ENCODE data around the gene HNRNPH2.

The HNRNPH2 gene

GRCh38 chrX:101397779-101398178 is 10.2 kb upstream of the HNRNPH2 start:
- no peak for DNase-seq (ENCODE audit: low read depth)

GRCh38 chrX:101398694-101399093 is 9.3 kb upstream of the HNRNPH2 start:
- no peak for DNase-seq (ENCODE audit: low read depth)

GRCh38 chrX:101399825-101400224 is 8.2 kb upstream of the HNRNPH2 start:
- no peak for DNase-seq (ENCODE audit: low read depth)

GRCh38 chrX:101407167-101407747 is 765 bp upstream of the HNRNPH2 start:
- DNase-seq (ENCODE audit: low read depth): no peak

GRCh38 chrX:101408532-101408841 is 465 bp downstream of the HNRNPH2 start:
- DNase-seq (ENCODE audit: low read depth): no peak

GRCh38 chrX:101409043-101409442 is 1.0 kb downstream of the HNRNPH2 start:
- no peak for DNase-seq (ENCODE audit: low read depth)

DNA sequence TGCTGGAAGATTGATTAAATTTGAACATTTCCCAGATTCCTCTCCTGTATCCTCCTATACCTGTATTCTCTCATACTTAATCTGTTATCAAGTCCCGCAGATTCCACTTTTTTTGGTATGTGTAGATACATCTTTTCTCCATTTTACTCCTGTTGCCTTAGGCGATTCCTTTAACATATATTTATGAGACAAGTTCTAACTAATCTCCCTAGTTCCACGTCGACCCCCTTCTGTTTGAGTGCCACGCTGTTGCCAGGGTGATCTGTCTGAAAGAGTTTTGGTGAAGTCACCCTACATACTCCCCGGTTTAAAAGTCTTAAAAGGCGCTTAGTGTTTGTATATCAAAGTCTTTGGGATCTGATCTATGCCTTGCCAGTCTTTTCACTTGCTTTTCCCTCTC is 2.4 kb downstream of the HNRNPH2 start:
- DNase-seq (ENCODE audit: low read depth): no peak

DNA sequence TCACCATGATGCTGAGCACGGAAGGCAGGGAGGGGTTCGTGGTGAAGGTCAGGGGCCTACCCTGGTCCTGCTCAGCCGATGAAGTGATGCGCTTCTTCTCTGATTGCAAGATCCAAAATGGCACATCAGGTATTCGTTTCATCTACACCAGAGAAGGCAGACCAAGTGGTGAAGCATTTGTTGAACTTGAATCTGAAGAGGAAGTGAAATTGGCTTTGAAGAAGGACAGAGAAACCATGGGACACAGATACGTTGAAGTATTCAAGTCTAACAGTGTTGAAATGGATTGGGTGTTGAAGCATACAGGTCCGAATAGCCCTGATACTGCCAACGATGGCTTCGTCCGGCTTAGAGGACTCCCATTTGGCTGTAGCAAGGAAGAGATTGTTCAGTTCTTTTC is 4.0 kb downstream of the HNRNPH2 start:
- DNase-seq (ENCODE audit: low read depth): no peak

- no peak for DNase-seq (ENCODE audit: low read depth)
Observed at GRCh38 chrX:101415180-101416145, 7.4 kb downstream of the HNRNPH2 start.

- DNase-seq (ENCODE audit: low read depth): no peak
Observed at GRCh38 chrX:101416691-101417090, 8.7 kb downstream of the HNRNPH2 start.

DNA sequence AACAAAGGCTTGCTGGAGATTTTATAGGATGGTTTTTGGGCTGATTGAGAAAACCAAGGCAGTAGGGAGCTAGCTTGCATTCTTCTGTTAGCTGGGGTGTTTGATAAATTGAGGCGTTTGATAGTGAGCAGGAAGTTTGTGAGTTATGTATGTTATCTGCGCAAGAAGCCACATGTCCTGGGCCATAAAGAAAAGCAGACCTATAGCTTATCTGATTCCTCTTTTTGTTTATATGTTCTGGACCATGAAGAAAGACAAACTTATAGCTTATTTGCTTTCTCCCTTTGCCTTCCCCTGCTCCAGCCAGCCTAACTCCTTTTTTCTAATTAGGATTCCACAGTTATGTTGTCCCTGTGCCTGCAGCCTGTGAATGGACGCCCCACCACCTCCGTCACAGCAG is 9.2 kb downstream of the HNRNPH2 start:
- no peak for DNase-seq (ENCODE audit: low read depth)

DNA sequence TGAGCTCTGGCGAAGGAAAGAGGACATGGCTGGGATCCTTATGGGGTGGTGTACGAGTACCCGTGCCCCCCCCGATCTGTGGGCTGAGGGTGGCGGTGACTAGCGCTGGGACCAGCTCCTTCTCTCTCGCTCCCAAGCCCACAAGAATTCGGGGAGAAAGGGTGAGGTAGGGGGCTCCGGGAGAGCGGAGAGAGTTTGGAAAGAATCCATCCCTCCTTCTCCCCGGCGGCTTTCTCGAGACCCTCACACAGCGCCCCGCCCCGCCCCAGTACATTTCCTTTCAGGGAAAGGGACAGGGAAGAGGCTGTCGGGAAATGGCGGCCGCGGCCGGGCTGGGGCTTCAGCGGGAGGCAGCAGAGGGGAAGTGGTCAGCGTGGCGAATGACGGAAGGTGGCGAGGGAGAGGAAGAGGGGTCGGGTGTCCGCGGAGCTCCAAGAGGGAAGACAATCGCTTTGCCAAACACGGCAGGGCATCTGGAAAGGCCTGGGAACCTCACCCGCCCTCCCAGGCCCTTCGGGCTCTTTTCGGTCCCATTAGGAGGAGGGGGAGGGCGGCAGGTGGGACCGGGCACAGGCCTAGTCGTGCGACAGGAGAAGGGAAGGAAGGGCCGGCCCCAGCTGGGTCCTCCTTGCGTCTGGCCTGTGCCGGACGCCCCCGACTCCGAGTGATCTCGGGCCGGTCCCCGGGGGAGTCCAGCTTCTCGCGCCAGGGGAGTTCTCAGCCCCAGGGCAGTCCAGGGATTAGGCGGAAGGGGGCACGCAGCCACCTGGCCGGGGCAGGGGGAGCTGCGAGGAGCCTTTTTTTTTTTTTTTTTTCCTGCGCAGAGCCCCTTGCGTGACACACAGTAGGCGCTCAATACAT is 10.2 kb downstream of the HNRNPH2 start:
- DNase-seq (ENCODE audit: low read depth): no peak

- DNase-seq (ENCODE audit: low read depth): no peak
Observed at GRCh38 chrX:101419489-101419888, 11.5 kb downstream of the HNRNPH2 start.

GRCh38 chrX:101427954-101428353 is 19.9 kb downstream of the HNRNPH2 start:
- DNase-seq (ENCODE audit: low read depth): no peak

- DNase-seq (ENCODE audit: low read depth): no peak
Observed at GRCh38 chrX:101429934-101430333, 21.9 kb downstream of the HNRNPH2 start.

GRCh38 chrX:101430457-101431078 is 22.5 kb downstream of the HNRNPH2 start:
- DNase-seq (ENCODE audit: low read depth): no peak

- DNase-seq (ENCODE audit: low read depth): no peak
Observed at GRCh38 chrX:101442085-101442484, 34.1 kb downstream of the HNRNPH2 start.

- no peak for DNase-seq (ENCODE audit: low read depth)
Observed at GRCh38 chrX:101449279-101449678, 41.3 kb downstream of the HNRNPH2 start.

- no peak for DNase-seq (ENCODE audit: low read depth)
Observed at GRCh38 chrX:101450085-101450484, 42.1 kb downstream of the HNRNPH2 start.

DNA sequence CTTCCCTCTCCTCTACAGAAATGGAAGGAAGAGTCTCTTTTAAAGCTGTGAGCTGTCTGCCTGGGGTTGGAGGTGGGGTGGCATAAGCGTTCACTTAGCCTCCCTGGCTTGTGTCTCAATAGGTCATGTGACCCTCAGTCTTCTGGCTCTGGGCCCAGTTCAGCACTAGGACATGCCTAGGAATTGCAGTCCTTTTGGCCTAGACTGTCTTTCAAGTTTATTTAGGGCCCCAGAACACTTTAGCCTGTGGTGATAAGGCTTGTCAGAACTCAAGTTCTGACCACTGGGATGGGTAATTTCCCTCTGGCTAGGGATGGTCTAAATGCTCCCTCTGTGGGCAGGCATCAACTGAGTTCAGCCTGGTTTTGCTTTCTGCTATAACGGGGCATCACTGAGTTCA is 42.9 kb downstream of the HNRNPH2 start:
- no peak for DNase-seq (ENCODE audit: low read depth)

DNA sequence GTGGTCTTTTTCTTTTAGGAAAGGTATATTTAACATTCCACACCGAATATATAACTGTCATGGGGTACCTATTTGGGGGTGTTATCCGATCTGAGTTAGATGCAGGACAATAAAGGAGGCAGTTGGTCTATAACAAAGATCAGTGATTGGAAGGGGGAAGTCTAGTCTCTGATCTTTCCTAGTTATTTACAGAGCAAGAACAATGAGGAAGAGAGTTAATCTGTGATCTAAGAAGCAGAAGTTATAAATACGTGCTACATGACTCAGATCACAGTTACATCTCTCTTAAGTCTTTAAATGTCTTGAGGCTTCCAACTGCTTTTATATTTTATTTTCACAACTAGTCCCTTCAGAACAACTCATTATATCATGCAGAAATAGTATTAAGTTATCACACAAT is 44.0 kb downstream of the HNRNPH2 start:
- no peak for DNase-seq (ENCODE audit: low read depth)

GRCh38 chrX:101460669-101461068 is 52.6 kb downstream of the HNRNPH2 start:
- no peak for DNase-seq (ENCODE audit: low read depth)
